Activated naive CD8-positive, alpha-beta T cell (primary cell): ENCODE data around the gene GPR50.

ENCODE experiments used
- H3K27ac Mint-ChIP-seq: one replicate; pipeline ENCODE4 v1.8.0; 2021; ENCODE audit warnings: mixed read lengths
- H3K27me3 Mint-ChIP-seq: one replicate; pipeline ENCODE4 v1.8.0; 2021; ENCODE audit warnings: mixed read lengths
- H3K36me3 Mint-ChIP-seq: one replicate; pipeline ENCODE4 v1.8.0; 2021; ENCODE audit warnings: mixed read lengths
- H3K4me1 Mint-ChIP-seq: one replicate; pipeline ENCODE4 v1.8.0; 2021; ENCODE audit warnings: low read depth, mixed read lengths
- H3K4me3 Mint-ChIP-seq: one replicate; pipeline ENCODE4 v1.8.0; 2021; ENCODE audit warnings: mild to moderate bottlenecking, mixed read lengths
- H3K9me3 Mint-ChIP-seq: one replicate; pipeline ENCODE4 v1.8.0; 2021; ENCODE audit warnings: low read depth, mixed read lengths

GPR50 gene

DNA sequence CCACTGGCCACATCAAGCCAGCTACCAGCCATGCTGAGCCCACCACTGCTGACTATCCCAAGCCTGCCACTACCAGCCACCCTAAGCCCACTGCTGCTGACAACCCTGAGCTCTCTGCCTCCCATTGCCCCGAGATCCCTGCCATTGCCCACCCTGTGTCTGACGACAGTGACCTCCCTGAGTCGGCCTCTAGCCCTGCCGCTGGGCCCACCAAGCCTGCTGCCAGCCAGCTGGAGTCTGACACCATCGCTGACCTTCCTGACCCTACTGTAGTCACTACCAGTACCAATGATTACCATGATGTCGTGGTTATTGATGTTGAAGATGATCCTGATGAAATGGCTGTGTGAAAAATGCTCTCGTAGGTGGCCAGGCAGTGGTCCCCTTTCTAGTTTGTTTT lies 4.7 kb downstream of the GPR50 start:
- no peak overlapping the region for H3K27ac Mint-ChIP-seq
- H3K4me3 Mint-ChIP-seq, result no peak overlapping the region
- peaks cover 33% of the 10 kb centered on the region for H3K27me3 Mint-ChIP-seq
- peaks cover 14% of the 10 kb centered on the region for H3K4me1 Mint-ChIP-seq
- no peaks in the 10 kb centered on the region for H3K36me3 Mint-ChIP-seq
- H3K9me3 Mint-ChIP-seq, result no peaks in the 10 kb centered on the region

DNA sequence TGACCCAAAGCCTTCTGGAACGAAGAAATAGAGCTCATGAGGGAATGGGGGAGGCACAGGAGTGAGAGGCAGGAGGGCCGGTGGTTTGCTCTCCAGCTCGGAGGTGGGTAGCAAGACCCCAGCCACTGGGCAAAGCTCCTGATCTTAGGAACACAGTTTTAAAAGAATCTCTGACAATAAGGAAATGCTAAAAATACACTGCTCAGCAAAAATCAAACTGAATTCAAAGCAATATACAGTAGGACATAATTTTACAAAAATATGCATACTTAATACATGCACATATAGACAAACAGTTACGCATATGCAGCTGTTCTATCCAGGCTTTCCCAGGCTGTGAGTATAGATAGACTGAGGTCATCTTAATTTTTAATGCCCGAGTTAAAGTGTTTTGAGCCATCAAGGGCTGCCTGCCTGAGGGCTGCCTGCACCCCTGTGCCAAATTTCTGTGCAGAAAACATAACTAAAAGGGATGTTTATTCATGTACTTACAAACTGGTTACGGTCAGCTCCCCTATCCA lies 6.9 kb downstream of the GPR50 start:
- Mint-ChIP-seq H3K4me1 (peaks cover 12% of the 10 kb centered on the region), H3K27ac (no peak overlapping the region), H3K9me3 (no peaks in the 10 kb centered on the region), H3K4me3 (no peak overlapping the region), H3K27me3 (peaks cover 31% of the 10 kb centered on the region), H3K36me3 (no peaks in the 10 kb centered on the region)

DNA sequence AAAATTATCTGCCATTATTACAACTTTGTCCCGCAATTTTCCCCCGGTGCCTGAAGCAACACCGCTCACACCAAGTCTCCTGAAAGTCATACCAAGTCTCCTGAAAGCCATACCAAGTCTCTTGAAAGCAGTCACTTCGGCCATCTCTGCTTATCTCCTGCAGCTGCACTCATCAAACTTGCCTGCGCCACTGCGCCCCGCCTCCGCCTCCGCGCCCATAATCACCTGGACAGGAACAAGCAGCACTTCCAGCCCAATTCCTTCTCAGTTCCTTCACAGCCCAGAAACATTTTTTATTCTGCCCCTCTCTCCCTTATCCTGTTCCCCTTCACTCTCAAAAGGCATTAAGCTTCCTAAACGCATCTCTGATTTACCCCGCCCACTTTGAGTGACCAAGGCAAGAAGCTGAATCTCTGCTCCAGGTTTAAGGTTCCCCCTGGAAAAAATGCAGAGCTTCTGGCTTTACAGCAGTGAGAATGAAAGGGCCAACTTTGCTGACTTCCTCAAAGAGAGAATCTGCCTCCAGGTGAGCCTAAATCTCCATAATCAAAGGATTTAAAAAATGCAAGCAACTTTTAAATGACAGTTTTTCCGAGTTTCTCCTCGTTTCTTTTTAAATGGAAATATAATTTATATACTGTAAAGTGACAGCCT lies 7.7 kb downstream of the GPR50 start:
- Mint-ChIP-seq H3K4me1 (peaks cover 7% of the 10 kb centered on the region), H3K36me3 (no peaks in the 10 kb centered on the region), H3K27ac (no peak overlapping the region), H3K9me3 (no peaks in the 10 kb centered on the region), H3K27me3 (peaks cover 29% of the 10 kb centered on the region), H3K4me3 (no peak overlapping the region)

DNA sequence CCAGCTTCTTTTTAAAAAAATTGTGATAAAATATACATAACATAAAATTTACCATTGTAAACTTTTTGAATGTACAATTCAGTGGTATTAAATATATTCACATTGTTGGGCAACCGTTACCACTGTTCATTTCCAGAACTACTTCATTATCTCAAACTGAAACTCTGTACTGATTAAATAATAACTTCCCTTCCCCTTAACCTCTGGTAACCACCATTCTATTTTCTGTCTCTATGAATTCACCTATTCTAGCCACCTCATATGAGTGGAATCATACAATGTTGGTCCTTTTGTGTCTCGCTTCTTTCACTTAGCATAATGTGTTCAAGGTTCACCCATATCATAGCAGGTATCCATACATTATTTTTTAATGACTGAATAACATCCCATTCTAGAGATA lies 8.3 kb downstream of the GPR50 start:
- no peaks in the 10 kb centered on the region for H3K9me3 Mint-ChIP-seq
- H3K27ac Mint-ChIP-seq, result no peak overlapping the region
- peaks cover 5% of the 10 kb centered on the region for H3K4me1 Mint-ChIP-seq
- H3K27me3 Mint-ChIP-seq, result peaks cover 25% of the 10 kb centered on the region
- H3K36me3 Mint-ChIP-seq, result no peaks in the 10 kb centered on the region
- no peak overlapping the region for H3K4me3 Mint-ChIP-seq

DNA sequence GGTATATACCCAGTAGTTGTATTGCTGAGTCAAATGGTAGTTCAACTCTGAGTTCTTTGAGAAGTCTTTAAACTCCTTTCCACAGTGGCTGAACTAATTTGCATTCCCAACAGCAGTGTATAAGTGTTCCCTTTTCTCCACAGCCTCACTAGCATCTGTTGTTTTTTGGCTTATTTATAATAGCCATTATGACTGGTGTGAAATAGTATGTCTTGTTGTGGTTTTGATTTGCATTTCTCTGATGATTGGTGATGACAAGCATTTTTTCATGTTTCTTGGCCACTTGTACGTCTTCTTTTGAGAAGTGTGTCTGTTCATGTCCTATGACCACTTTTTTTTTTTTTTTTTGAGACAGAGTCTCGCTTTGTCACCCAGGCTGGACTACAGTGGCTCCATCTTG lies 30.5 kb downstream of the GPR50 start:
- H3K9me3 Mint-ChIP-seq, result no peaks in the 10 kb centered on the region
- H3K4me1 Mint-ChIP-seq, result no peaks in the 10 kb centered on the region
- no peak overlapping the region for H3K27ac Mint-ChIP-seq
- peaks cover 1% of the 10 kb centered on the region for H3K27me3 Mint-ChIP-seq
- no peaks in the 10 kb centered on the region for H3K36me3 Mint-ChIP-seq
- no peak overlapping the region for H3K4me3 Mint-ChIP-seq

DNA sequence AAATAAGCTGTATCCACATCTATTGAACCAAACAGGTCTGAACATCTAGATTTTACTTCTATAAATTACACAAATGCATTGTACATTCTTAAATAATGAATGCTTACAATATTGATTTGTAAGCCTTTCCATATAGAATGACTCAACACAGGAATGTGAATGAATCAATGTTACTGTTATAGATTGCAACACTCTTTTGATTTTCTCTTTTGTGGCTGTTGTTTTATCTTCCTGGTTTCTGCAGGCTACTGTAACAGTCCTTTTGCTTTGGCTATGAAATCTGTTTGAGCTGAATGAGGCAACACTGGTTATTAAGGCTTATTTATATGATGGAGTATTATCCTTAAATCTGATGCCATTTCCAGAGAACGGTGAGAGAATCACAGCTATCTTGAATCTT lies 49.5 kb downstream of the GPR50 start:
- Mint-ChIP-seq H3K9me3 (no peaks in the 10 kb centered on the region), H3K36me3 (no peaks in the 10 kb centered on the region), H3K4me1 (no peaks in the 10 kb centered on the region), H3K4me3 (no peak overlapping the region), H3K27me3 (peaks cover 12% of the 10 kb centered on the region), H3K27ac (no peak overlapping the region)

DNA sequence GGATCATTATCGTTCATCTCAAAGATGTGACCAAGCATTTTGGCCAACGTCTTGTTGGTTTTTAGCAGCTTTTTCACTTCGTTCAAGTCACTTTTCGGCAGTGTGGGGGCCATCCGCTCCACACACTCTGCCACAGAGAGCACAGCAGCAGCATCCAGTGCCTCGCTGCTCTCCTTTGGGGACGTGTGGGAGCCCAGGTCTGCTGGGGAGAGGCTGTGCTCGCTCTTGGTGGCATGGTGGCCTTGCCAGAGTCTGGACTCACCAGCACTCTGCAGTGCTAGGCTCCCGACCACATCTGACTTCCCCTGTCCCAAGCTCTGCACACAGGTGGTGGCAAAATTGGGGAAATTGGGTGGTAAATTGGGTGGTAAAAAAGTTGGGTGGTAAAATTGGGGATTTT lies 50.6 kb downstream of the GPR50 start:
- H3K36me3 Mint-ChIP-seq, result no peaks in the 10 kb centered on the region
- peaks cover 12% of the 10 kb centered on the region for H3K27me3 Mint-ChIP-seq
- H3K9me3 Mint-ChIP-seq, result no peaks in the 10 kb centered on the region
- H3K4me1 Mint-ChIP-seq, result no peaks in the 10 kb centered on the region
- no peak overlapping the region for H3K4me3 Mint-ChIP-seq
- no peak overlapping the region for H3K27ac Mint-ChIP-seq

DNA sequence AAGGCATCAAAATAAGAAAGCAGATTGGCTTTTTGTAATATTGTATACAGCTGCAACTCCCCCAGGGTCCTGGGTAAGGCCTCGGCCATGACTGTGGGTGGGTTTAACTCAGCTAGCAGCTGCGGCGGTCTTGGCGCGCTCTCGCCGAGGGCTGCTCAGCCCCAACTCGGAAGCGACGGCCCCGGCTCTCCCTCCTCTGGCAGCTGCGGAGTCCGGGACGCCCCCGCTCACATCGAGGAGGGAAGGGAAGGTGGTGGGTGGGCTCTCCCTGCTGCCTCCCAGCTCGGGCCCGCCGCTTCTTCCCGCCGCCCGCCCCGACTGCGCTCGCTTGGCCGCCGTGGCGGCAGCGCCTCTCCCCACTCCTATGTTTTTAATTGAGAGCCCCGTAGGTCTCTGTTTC lies 51.2 kb downstream of the GPR50 start:
- Mint-ChIP-seq H3K27ac (no peak overlapping the region), H3K36me3 (no peaks in the 10 kb centered on the region), H3K4me1 (no peaks in the 10 kb centered on the region), H3K27me3 (peaks cover 12% of the 10 kb centered on the region), H3K9me3 (no peaks in the 10 kb centered on the region), H3K4me3 (no peak overlapping the region)

DNA sequence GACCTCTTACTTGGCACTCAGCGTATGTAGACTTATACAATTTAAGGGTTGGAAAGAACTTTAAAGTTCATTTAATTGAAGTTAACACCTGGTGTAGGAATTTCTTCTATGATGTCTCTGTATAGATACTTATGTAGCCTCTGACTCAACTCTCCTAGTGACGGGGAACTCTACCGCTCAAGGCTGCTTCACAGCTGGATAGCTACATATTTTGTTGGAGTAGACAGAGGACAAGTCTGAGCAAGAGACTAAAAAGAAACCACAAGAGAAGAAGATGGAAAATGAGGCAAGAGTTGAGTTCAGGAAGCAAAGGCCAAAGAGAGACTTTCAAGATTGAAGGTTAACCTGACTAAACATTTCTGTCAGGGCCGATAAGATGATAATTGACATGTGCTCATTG lies 52.6 kb downstream of the GPR50 start:
- H3K27me3 Mint-ChIP-seq, result peaks cover 7% of the 10 kb centered on the region
- H3K9me3 Mint-ChIP-seq, result no peaks in the 10 kb centered on the region
- H3K36me3 Mint-ChIP-seq, result no peaks in the 10 kb centered on the region
- H3K4me1 Mint-ChIP-seq, result no peaks in the 10 kb centered on the region
- H3K4me3 Mint-ChIP-seq, result no peak overlapping the region
- no peak overlapping the region for H3K27ac Mint-ChIP-seq
